Stomach (tissue), 9 donors: ENCODE measurements around the gene ZNF587. TPM values are rescaled to one million over a fixed set of nuclear protein-coding genes. Genes with fewer than 3 reads are reported as not detected.

Source experiments
- DNase-seq, 2 donors: peaks; one replicate each; pipeline versions ENCODE4 v3.0.0 to v3.0.0-alpha.2; 2013 to 2019
- H3K27ac ChIP-seq, 5 donors: fragments of 200-600 bp in 4 of 5; sonication (generic) in 4 of 5; one replicate each; pipeline ENCODE4 v1.5.1; 2013 to 2019; ENCODE audit warnings: mild to moderate bottlenecking in 1 of 5, moderate library complexity in 1 of 5
- H3K27me3 ChIP-seq, 3 donors: fragments of 200-600 bp; sonication (generic); one replicate each; pipeline ENCODE4 v1.5.1; 2017 to 2019; ENCODE audit warnings: mixed run types in 1 of 3
- H3K36me3 ChIP-seq, 4 donors: fragments of 200-600 bp; sonication (generic); 1 replicate in 3 of 4; 2 replicates in 1 of 4; pipeline ENCODE4 v1.5.1; 2016 to 2019
- H3K4me1 ChIP-seq, 4 donors: fragments of 200-600 bp; sonication (generic); one replicate each; pipeline ENCODE4 v1.5.1; 2016 to 2019
- H3K4me3 ChIP-seq, 4 donors: fragments of 200-600 bp; sonication (generic) in 3 of 4; one replicate each; pipeline ENCODE4 v1.5.1; 2016 to 2019; ENCODE audit warnings: mild to moderate bottlenecking in 1 of 4
- H3K9me3 ChIP-seq, 4 donors: fragments of 200-600 bp; sonication (generic); one replicate each; pipeline ENCODE4 v1.5.1; 2016 to 2019
- EP300 ChIP-seq: sonication (generic); formaldehyde crosslinking; IDR thresholded peaks from one replicate; pipeline ENCODE4 v1.6.1; 2017; ENCODE audit warnings: antibody characterized with exemption
- POLR2A ChIP-seq, 4 donors: fragments of 450-650 bp; IDR thresholded peaks; one replicate each; pipeline ENCODE4 v1.6.1; 2016; ENCODE audit warnings: antibody characterized with exemption in 4 of 4, control low read depth in 2 of 4, mild to moderate bottlenecking in 1 of 4, moderate library complexity in 1 of 4
- POLR2AphosphoS5 ChIP-seq, 3 donors: sonication (generic); formaldehyde crosslinking; IDR thresholded peaks; one replicate each; pipeline ENCODE4 v1.6.1; 2016; ENCODE audit warnings: antibody characterized with exemption in 3 of 3
- WGBS, 5 donors: extraction: QIAGEN DNeasy Blood & Tissue Kit in 3 of 5; methylation state at CpG; one replicate each; pipeline versions ENCODE4 v1.1.5 to v1.1.7; 2013 to 2018; 5-methylcytosine and 5-hydroxymethylcytosine counted together
- intact Hi-C: fragments of 100-400 bp; cut with DNase I; formaldehyde crosslinking; loops from one replicate; pipeline ENCODE4 v1.15.1; 2023; ENCODE audit warnings: low total_unique reads
- polyA plus RNA-seq, 3 donors: library from polyadenylated mRNA; stranded (reverse); fragments of 200-250 nt; gene quantifications; one replicate each; pipeline ENCODE4 v1.2.3, GENCODE V29; 2013
- total RNA-seq, 5 donors: library from RNA; depleted of rRNA; stranded (reverse); fragments of >200 nt; gene quantifications; one replicate each; pipeline versions ENCODE4 v1.1.0 to v1.2.3, GENCODE V29; 2014 to 2016
- TF ChIP-seq, protein P1 (sequence below), 7 experiments: fragments of 450-650 bp in 4 of 7; fragments of 200-600 bp in 3 of 7; sonication (generic) in 3 of 7; IDR thresholded peaks; one replicate each; pipeline ENCODE4 v1.5.1; 2016 to 2019; ENCODE audit warnings: antibody characterized with exemption in 7 of 7, control low read depth in 2 of 7, mild to moderate bottlenecking in 1 of 7
- donor health status: healthy with polysubstance abuse.
- donor health status: Bipolar disorder and iron deficiency.
- donor health status: healthy.

Gene ZNF587
- total and polyA plus RNA-seq, 8 donors: 2.7 to 52.7 (median 22.1) TPM

DNA sequence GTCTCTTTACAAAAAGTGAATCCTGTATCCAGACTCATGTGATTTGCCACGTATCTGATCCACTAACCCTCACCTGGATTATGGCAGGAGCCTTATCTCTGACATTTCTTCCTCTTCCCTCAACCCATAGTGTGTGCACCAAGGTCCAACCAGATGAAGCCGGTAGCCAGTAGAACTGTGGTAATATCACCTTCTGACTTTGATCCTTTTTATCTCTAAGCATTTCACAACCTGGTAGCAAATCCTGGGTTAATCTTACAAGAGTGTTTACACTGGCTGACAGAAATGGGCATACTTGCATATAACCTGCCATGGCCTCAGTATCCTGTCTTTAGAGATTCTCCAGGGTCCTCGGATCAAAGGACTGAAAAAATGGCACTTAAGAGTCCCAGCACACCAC lies 64.9 kb downstream of the ZNF587 start:
- TF ChIP-seq POLR2AphosphoS5 (IDR thresholded peaks at IDR 0.05) (no peak), POLR2A (IDR thresholded peaks at IDR 0.05) (no peak), EP300 (no peak)
- TF ChIP-seq, protein P1, sequence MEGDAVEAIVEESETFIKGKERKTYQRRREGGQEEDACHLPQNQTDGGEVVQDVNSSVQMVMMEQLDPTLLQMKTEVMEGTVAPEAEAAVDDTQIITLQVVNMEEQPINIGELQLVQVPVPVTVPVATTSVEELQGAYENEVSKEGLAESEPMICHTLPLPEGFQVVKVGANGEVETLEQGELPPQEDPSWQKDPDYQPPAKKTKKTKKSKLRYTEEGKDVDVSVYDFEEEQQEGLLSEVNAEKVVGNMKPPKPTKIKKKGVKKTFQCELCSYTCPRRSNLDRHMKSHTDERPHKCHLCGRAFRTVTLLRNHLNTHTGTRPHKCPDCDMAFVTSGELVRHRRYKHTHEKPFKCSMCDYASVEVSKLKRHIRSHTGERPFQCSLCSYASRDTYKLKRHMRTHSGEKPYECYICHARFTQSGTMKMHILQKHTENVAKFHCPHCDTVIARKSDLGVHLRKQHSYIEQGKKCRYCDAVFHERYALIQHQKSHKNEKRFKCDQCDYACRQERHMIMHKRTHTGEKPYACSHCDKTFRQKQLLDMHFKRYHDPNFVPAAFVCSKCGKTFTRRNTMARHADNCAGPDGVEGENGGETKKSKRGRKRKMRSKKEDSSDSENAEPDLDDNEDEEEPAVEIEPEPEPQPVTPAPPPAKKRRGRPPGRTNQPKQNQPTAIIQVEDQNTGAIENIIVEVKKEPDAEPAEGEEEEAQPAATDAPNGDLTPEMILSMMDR (IDR thresholded peaks at IDR 0.05): no peak
- peak in 1 of 2 donors; percentile 15 for DNase-seq
- H3K9me3 ChIP-seq: peaks cover 10 to 55% (median 34%) of the 10 kb centered on the region in 4 donors
- intact Hi-C loops: no loop called here
- WGBS, 5 donors: 52 to 84% (median 62%) methylated on average over 3 of the region's 3 CpGs
- H3K36me3 ChIP-seq: peaks cover 24 to 52% (median 41%) of the 10 kb centered on the region in 4 donors
- H3K27me3 ChIP-seq: no peaks in the 10 kb centered on the region
- H3K27ac ChIP-seq: no peak overlapping the region
- peak overlapping the region in 1 of 4 donors; percentile 96 for H3K4me3 ChIP-seq
- peaks cover 7 to 21% (median 15%) of the 10 kb centered on the region in 4 donors for H3K4me1 ChIP-seq

Other genes starting within 250 kb of the ZNF587 start
- 1 to 10 TPM in 3 of 5 donors, not detected in 2; 1.0 to 6.4 (median 2.3) TPM for gene ZNF530, start 250.0 kb upstream of the ZNF587 start, total RNA-seq
- 1 to 10 TPM in 2 of 3 donors, under 1 TPM in 1; 0.81 to 3.8 (median 2.2) TPM for gene ZNF530, start 250.0 kb upstream of the ZNF587 start, polyA plus RNA-seq
- gene ZNF134, start 235.6 kb upstream of the ZNF587 start, total RNA-seq: 10 to 100 TPM in 4 of 5 donors, 1 to 10 TPM in 1; 6.2 to 21.7 (median 11.6) TPM
- 1 to 10 TPM; 3.8 to 5.0 (median 4.2) TPM for gene ZNF134, start 235.6 kb upstream of the ZNF587 start, polyA plus RNA-seq
- 10 to 100 TPM in 3 of 5 donors, 1 to 10 TPM in 2; 5.4 to 37.1 (median 14.6) TPM for gene ZNF211, start 216.7 kb upstream of the ZNF587 start, total RNA-seq
- 1 to 10 TPM; 4.4 to 9.8 (median 5.7) TPM for gene ZNF211, start 216.7 kb upstream of the ZNF587 start, polyA plus RNA-seq
- gene ZSCAN4, start 180.9 kb upstream of the ZNF587 start, total RNA-seq: 1 to 10 TPM in 1 of 5 donors, not detected in 4; 1.5 TPM
- gene ZSCAN4, start 180.9 kb upstream of the ZNF587 start, polyA plus RNA-seq: under 1 TPM in 2 of 3 donors, not detected in 1; 0.05 to 0.76 TPM
- gene ZNF551, start 167.9 kb upstream of the ZNF587 start, total RNA-seq: 10 to 100 TPM in 2 of 5 donors, 1 to 10 TPM in 1, under 1 TPM in 1, not detected in 1; 0.87 to 18.7 (median 10.1) TPM
- gene ZNF551, start 167.9 kb upstream of the ZNF587 start, polyA plus RNA-seq: 1 to 10 TPM in 2 of 3 donors, under 1 TPM in 1; 1.00 to 1.8 (median 1.6) TPM
- gene ZNF154, start 140.7 kb upstream of the ZNF587 start, total RNA-seq: 10 to 100 TPM in 1 of 5 donors, under 1 TPM in 2, not detected in 2; 0.45 to 21.8 (median 0.58) TPM
- gene ZNF154, start 140.7 kb upstream of the ZNF587 start, polyA plus RNA-seq: 1 to 10 TPM in 1 of 3 donors, under 1 TPM in 2; 0.25 to 2.3 (median 0.61) TPM
- 10 to 100 TPM in 3 of 5 donors, 1 to 10 TPM in 1, under 1 TPM in 1; 0.58 to 33.3 (median 13.0) TPM for gene ZNF671, start 122.2 kb upstream of the ZNF587 start, total RNA-seq
- 1 to 10 TPM in 2 of 3 donors, under 1 TPM in 1; 0.75 to 3.4 (median 1.2) TPM for gene ZNF671, start 122.2 kb upstream of the ZNF587 start, polyA plus RNA-seq
- 10 to 100 TPM; 11.1 to 72.0 (median 27.7) TPM for gene ZNF776, start 103.0 kb upstream of the ZNF587 start, total RNA-seq
- 1 to 10 TPM; 1.9 to 4.4 (median 2.9) TPM for gene ZNF776, start 103.0 kb upstream of the ZNF587 start, polyA plus RNA-seq
- 10 to 100 TPM in 2 of 5 donors, 1 to 10 TPM in 2, not detected in 1; 7.5 to 46.4 (median 13.0) TPM for gene ZNF586, start 80.2 kb upstream of the ZNF587 start, total RNA-seq
- gene ZNF586, start 80.2 kb upstream of the ZNF587 start, polyA plus RNA-seq: 1 to 10 TPM; 5.5 to 7.2 (median 5.7) TPM
- gene ZNF552, start 34.9 kb upstream of the ZNF587 start, total RNA-seq: 10 to 100 TPM; 17.7 to 84.4 (median 69.4) TPM
- gene ZNF552, start 34.9 kb upstream of the ZNF587 start, polyA plus RNA-seq: 10 to 100 TPM in 2 of 3 donors, 1 to 10 TPM in 1; 9.6 to 15.5 (median 11.8) TPM
- 10 to 100 TPM in 4 of 5 donors, not detected in 1; 10.4 to 60.6 (median 18.4) TPM for gene ZNF587B, start 19.6 kb upstream of the ZNF587 start, total RNA-seq
- gene ZNF587B, start 19.6 kb upstream of the ZNF587 start, polyA plus RNA-seq: 1 to 10 TPM; 3.0 to 5.2 (median 3.4) TPM
- 10 to 100 TPM in 3 of 5 donors, 1 to 10 TPM in 1, under 1 TPM in 1; 0.45 to 31.0 (median 10.3) TPM for gene ZNF814, start 39.2 kb downstream of the ZNF587 start, total RNA-seq
- 1 to 10 TPM; 1.5 to 6.2 (median 3.8) TPM for gene ZNF814, start 39.2 kb downstream of the ZNF587 start, polyA plus RNA-seq
- 10 to 100 TPM; 18.3 to 38.8 (median 28.1) TPM for gene ZNF417, start 66.7 kb downstream of the ZNF587 start, total RNA-seq
- 1 to 10 TPM; 1.2 to 3.4 (median 1.5) TPM for gene ZNF417, start 66.7 kb downstream of the ZNF587 start, polyA plus RNA-seq
- 10 to 100 TPM in 4 of 5 donors, not detected in 1; 12.5 to 55.4 (median 32.7) TPM for gene ZNF418, start 85.5 kb downstream of the ZNF587 start, total RNA-seq
- gene ZNF418, start 85.5 kb downstream of the ZNF587 start, polyA plus RNA-seq: 1 to 10 TPM; 1.1 to 4.5 (median 3.2) TPM
- 10 to 100 TPM in 1 of 5 donors, 1 to 10 TPM in 1, under 1 TPM in 1, not detected in 2; 0.89 to 15.4 (median 2.5) TPM for gene ZNF256, start 97.8 kb downstream of the ZNF587 start, total RNA-seq
- gene ZNF256, start 97.8 kb downstream of the ZNF587 start, polyA plus RNA-seq: 1 to 10 TPM; 1.4 to 3.5 (median 1.8) TPM
- gene C19orf18, start 124.7 kb downstream of the ZNF587 start, total RNA-seq: not detected
- gene C19orf18, start 124.7 kb downstream of the ZNF587 start, polyA plus RNA-seq: 1 to 10 TPM; 2.1 to 4.0 (median 3.2) TPM
- gene ZNF606, start 153.0 kb downstream of the ZNF587 start, total RNA-seq: 10 to 100 TPM in 3 of 5 donors, 1 to 10 TPM in 2; 5.8 to 35.2 (median 18.0) TPM
- 1 to 10 TPM; 1.2 to 6.3 (median 5.2) TPM for gene ZNF606, start 153.0 kb downstream of the ZNF587 start, polyA plus RNA-seq
- gene ZSCAN1, start 184.2 kb downstream of the ZNF587 start, total RNA-seq: under 1 TPM in 1 of 5 donors, not detected in 4; 0.92 TPM
- under 1 TPM in 2 of 3 donors, not detected in 1; 0.20 to 0.44 TPM for gene ZSCAN1, start 184.2 kb downstream of the ZNF587 start, polyA plus RNA-seq
- 10 to 100 TPM in 1 of 5 donors, 1 to 10 TPM in 3, not detected in 1; 3.5 to 16.3 (median 7.6) TPM for gene ZNF135, start 209.4 kb downstream of the ZNF587 start, total RNA-seq
- gene ZNF135, start 209.4 kb downstream of the ZNF587 start, polyA plus RNA-seq: 1 to 10 TPM; 1.6 to 4.9 (median 2.7) TPM
- gene ZSCAN18, start 248.4 kb downstream of the ZNF587 start, total RNA-seq: 100 to 1,000 TPM in 1 of 5 donors, 10 to 100 TPM in 4; 27.0 to 327 (median 60.6) TPM
- gene ZSCAN18, start 248.4 kb downstream of the ZNF587 start, polyA plus RNA-seq: 10 to 100 TPM; 15.5 to 50.3 (median 35.4) TPM